Measurements from ENCODE around the gene ALG10.

The ALG10 gene

DNA sequence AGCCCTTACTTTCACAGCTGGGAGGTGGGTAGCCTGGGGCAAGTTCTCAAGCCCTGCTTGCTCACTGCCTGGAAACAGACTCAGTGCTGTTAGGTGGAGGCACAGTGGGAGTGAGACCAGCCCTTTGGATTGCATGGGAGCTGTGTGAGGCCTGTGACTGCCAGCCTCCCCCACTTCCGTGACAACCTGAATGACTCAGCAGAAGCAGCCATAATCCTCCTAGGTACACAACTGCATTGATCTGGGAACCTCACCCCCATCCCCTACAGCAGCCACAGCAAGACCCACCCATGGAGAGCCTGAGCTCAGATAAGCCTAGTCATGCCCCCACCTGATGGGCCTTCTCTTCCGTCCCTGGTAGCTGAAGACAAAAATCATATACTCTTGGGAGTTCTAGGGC, 26.4 kb downstream of the ALG10 start:
- H3K4me2 ChIP-seq (ENCODE audit: low read length), result no peak overlapping the region
- no peak overlapping the region for H3K9ac ChIP-seq (ENCODE audit: low read length)
- TF ChIP-seq, protein P1, sequence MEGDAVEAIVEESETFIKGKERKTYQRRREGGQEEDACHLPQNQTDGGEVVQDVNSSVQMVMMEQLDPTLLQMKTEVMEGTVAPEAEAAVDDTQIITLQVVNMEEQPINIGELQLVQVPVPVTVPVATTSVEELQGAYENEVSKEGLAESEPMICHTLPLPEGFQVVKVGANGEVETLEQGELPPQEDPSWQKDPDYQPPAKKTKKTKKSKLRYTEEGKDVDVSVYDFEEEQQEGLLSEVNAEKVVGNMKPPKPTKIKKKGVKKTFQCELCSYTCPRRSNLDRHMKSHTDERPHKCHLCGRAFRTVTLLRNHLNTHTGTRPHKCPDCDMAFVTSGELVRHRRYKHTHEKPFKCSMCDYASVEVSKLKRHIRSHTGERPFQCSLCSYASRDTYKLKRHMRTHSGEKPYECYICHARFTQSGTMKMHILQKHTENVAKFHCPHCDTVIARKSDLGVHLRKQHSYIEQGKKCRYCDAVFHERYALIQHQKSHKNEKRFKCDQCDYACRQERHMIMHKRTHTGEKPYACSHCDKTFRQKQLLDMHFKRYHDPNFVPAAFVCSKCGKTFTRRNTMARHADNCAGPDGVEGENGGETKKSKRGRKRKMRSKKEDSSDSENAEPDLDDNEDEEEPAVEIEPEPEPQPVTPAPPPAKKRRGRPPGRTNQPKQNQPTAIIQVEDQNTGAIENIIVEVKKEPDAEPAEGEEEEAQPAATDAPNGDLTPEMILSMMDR (IDR thresholded peaks at IDR 0.05; ENCODE audit: low read length), result no peak
- no peak for TF ChIP-seq EZH2 (IDR thresholded peaks at IDR 0.05; ENCODE audit: borderline replicate concordance, low read length)
- no peaks in the 10 kb centered on the region for H3K27me3 ChIP-seq (ENCODE audit: insufficient read depth, low read length)
- H3F3A ChIP-seq (ENCODE audit: insufficient read depth, low read length), result no peaks in the 10 kb centered on the region
- H3K9me3 ChIP-seq (ENCODE audit: low read length), result no peaks in the 10 kb centered on the region
- no peaks in the 10 kb centered on the region for H3K36me3 ChIP-seq (ENCODE audit: insufficient read depth, low read length)
- no peaks in the 10 kb centered on the region for H3K79me2 ChIP-seq (ENCODE audit: insufficient read depth, low read length)
- no peak overlapping the region for H3K4me3 ChIP-seq (ENCODE audit: low read depth, low read length, poor library complexity, severe bottlenecking)
- H3K27ac ChIP-seq (ENCODE audit: low read depth, low read length, poor library complexity, severe bottlenecking), result no peak overlapping the region
- H2AFZ ChIP-seq (ENCODE audit: low read length), result no peak overlapping the region
- no peaks in the 10 kb centered on the region for H3K4me1 ChIP-seq (ENCODE audit: insufficient read depth, low read length, severe bottlenecking)
- H4K20me1 ChIP-seq (ENCODE audit: insufficient read depth, low read length), result no peaks in the 10 kb centered on the region
- H3K9me2 ChIP-seq (ENCODE audit: low read depth, low read length), result no peaks in the 10 kb centered on the region

DNA sequence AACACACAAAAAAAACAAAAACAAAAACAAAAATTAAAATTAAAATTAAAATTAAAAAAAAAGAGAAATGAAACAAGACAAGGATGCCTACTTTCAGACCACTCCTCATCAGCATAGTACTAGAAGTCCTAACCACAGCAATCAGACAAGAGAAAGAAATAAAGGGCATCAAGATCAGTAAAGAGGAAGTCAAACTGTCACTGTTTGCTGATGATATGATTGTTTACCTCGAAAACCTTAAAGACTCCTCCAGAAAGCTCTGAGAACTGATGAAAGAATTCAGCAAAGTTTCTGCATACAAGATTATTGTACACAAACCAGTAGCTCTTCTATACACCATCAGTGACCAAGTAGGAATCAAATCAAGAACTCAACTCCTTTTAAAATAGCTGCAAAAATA, 29.2 kb downstream of the ALG10 start:
- Histone ChIP-seq H3K27ac (ENCODE audit: low read depth, low read length, poor library complexity, severe bottlenecking) (no peak overlapping the region), H3K9me3 (ENCODE audit: low read length) (no peaks in the 10 kb centered on the region), H3K36me3 (ENCODE audit: insufficient read depth, low read length) (no peaks in the 10 kb centered on the region), H3K27me3 (ENCODE audit: insufficient read depth, low read length) (no peaks in the 10 kb centered on the region), H3K9ac (ENCODE audit: low read length) (no peak overlapping the region), H3K4me3 (ENCODE audit: low read depth, low read length, poor library complexity, severe bottlenecking) (no peak overlapping the region), H3K9me2 (ENCODE audit: low read depth, low read length) (no peaks in the 10 kb centered on the region), H4K20me1 (ENCODE audit: insufficient read depth, low read length) (no peaks in the 10 kb centered on the region), H3K4me2 (ENCODE audit: low read length) (no peak overlapping the region), H3F3A (ENCODE audit: insufficient read depth, low read length) (no peaks in the 10 kb centered on the region), H2AFZ (ENCODE audit: low read length) (no peak overlapping the region), H3K4me1 (ENCODE audit: insufficient read depth, low read length, severe bottlenecking) (no peaks in the 10 kb centered on the region), H3K79me2 (ENCODE audit: insufficient read depth, low read length) (no peaks in the 10 kb centered on the region)
- TF ChIP-seq, protein P1 (IDR thresholded peaks at IDR 0.05; ENCODE audit: low read length), result no peak
- no peak for TF ChIP-seq EZH2 (IDR thresholded peaks at IDR 0.05; ENCODE audit: borderline replicate concordance, low read length)

DNA sequence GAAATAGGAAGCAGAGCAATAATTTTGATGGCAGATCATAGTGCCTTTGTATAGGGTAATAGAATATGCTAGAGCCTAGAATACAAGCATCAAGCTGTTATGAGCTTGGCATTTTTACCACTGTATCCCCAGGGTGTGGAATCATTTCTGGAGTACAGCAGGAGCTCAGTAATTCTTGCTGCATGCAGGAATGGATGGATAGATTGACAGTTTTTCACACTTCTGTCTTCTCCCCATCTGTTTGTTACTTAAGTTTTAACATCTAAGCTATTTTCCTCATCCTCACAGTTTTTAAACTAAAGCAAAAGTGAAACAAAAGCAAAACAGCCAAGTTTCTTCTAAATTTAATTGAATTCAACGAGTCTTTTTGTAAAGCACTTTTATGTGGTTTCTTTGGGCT, 32.6 kb downstream of the ALG10 start:
- no peaks in the 10 kb centered on the region for H3F3A ChIP-seq (ENCODE audit: insufficient read depth, low read length)
- no peaks in the 10 kb centered on the region for H3K79me2 ChIP-seq (ENCODE audit: insufficient read depth, low read length)
- H4K20me1 ChIP-seq (ENCODE audit: insufficient read depth, low read length), result no peaks in the 10 kb centered on the region
- TF ChIP-seq, protein P1 (IDR thresholded peaks at IDR 0.05; ENCODE audit: low read length), result no peak
- no peak for TF ChIP-seq EZH2 (IDR thresholded peaks at IDR 0.05; ENCODE audit: borderline replicate concordance, low read length)
- H2AFZ ChIP-seq (ENCODE audit: low read length), result no peak overlapping the region
- no peaks in the 10 kb centered on the region for H3K36me3 ChIP-seq (ENCODE audit: insufficient read depth, low read length)
- H3K9me2 ChIP-seq (ENCODE audit: low read depth, low read length), result no peaks in the 10 kb centered on the region
- H3K4me2 ChIP-seq (ENCODE audit: low read length), result no peak overlapping the region
- H3K4me3 ChIP-seq (ENCODE audit: low read depth, low read length, poor library complexity, severe bottlenecking), result no peak overlapping the region
- H3K27me3 ChIP-seq (ENCODE audit: insufficient read depth, low read length), result no peaks in the 10 kb centered on the region
- H3K9me3 ChIP-seq (ENCODE audit: low read length), result no peaks in the 10 kb centered on the region
- no peak overlapping the region for H3K27ac ChIP-seq (ENCODE audit: low read depth, low read length, poor library complexity, severe bottlenecking)
- H3K9ac ChIP-seq (ENCODE audit: low read length), result no peak overlapping the region
- H3K4me1 ChIP-seq (ENCODE audit: insufficient read depth, low read length, severe bottlenecking), result no peaks in the 10 kb centered on the region
